GM21423 (cell line): ENCODE data around the gene KCNA5.

Source experiments
- ATAC-seq: cut with Tn5 transposase; IDR thresholded peaks from one replicate; pipeline ENCODE4 v1.9.1; 2021; ENCODE audit warnings: mild to moderate bottlenecking, moderate library complexity; ENCODE audit not compliant: unreplicated experiment

The KCNA5 gene

DNA sequence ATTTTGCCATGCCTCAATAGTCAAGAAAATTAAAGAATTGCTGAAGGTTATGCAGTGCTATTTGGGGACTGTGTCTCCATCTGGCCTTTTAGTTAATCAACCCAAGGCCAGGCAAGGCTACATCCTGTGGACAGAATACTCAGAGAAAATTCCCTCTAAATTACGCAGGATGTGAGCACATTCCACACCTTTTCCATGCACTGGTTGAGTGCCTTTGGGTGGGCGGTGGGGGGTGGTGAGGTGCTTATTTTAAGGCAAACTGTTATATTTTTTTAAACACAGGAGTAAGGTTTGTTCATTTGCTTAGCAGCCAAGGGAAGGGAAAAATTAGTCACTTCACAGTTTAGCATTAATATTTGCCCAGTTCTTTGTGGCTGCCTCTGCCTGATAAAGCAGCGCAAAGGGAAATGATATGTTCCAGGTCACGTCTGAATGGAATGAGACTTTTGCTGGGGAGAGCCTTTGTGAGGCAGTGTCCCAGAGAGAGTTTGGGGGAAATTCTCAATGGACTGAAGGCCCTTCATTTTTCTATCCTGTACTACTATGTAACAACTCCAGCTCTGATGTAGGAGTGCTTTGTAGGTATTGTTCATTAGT is 17.2 kb upstream of the KCNA5 start:
- ATAC-seq: no peak

DNA sequence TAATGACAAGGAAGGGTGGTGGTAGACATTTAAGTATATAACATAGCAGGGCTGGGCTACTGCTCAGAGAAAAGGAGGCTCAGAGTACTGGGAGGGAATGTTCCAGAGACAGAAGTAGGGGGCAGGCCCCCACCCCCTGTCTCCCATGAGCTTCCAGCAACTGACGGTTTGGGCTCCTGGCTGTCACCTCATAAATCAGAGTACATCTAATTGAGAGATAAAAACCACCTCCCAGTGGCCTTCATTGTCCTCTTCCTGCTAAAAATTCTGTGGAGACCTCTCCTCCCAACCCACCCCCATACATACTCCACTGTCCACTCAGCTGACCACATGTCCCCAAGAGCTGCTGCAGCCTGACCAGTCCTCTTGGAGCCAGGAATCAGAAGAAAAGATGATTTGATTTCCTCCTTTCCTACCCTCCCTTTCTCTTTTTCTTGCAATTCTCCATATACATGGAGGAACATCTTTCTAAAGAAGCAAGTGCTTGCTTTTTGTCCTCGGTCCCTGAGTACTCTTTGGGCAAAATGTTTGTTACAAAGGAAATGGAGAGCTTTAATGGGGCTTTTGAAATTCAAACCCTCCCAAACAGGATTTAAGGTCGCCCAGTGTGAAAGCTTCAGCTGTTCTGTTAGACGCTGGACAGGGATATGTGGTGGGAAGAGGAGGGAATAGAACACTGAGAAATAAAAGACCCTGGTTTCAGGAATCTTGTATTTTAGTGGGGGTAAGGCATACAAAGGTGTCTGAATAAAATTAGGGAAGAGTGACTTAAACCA is 16.4 kb upstream of the KCNA5 start:
- no peak for ATAC-seq

DNA sequence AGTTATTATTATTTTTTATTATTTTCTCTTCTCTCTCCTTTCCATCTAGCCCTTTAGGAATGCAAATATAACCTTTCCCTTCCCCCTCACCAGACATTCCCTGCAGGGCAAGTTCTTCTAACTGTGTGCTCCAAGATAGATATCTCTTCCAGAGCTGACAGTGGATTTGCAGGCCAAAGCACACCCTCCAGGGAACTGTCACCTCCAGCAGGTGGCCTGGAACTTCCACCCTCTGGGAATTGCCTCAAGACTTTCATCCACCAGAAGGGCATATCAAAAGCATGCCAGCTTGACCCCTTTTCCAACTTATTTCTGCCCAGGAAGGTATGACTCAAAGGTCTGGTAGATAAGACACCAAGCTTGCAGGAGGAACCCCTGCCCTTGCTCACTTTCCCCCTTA is 13.6 kb upstream of the KCNA5 start:
- ATAC-seq: no peak

DNA sequence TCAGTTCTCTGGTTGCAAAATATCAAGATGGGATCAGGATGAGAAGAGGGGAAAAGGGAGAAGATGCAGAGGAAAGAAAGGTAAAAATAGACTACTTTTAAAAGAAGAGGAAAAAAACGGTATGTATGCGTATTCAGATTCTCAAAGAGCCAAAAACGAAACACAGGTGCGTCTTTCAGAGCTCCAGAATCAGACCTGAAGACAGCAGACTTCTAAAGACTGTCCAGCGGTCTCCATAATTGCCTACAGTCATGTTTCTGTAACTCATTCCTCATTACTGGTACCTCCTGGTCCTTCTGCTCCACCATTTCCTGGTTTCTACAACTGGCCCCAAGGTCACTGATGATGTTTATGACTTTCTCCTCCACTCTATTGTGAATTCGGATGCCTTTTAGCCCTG is 12.4 kb upstream of the KCNA5 start:
- no peak for ATAC-seq

DNA sequence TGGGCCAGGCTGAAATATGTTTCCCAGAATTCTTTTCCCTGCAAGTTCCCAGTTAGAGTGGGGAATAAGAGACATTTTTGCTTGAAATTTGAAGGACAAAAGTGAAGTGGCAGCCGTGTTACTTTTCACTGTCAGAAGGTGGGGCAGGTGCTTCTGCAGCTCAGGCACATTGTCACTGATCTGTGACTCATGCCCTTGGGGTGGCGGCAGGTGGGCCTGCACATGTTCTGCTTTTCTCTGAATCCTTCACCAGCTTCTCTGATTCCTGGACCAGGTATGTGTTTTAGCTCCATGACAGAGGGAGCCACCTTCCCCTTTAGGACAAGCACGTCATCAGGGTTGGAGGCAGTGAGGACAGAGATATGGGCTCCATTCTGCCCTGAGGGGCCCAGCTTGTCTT is 11.7 kb upstream of the KCNA5 start:
- ATAC-seq: no peak

DNA sequence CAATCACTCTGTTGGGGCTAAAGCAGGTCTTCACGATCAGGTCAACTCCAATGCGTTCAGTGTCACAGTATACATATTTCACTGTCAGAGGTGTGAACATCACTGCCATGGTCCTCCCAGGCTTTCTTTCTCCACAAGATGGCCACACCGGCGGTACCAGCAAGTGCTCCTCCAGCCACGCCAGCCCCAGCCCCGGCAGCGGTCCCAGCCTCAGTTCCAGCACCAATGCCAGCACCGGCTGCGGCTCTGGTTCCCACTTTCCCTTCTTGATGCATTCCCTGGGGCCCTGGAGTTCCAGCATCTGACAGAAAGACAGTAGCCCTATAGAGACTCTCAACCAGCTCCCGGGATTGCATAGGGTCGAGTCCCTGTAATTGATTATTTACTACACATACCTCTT is 10.9 kb upstream of the KCNA5 start:
- ATAC-seq: no peak

DNA sequence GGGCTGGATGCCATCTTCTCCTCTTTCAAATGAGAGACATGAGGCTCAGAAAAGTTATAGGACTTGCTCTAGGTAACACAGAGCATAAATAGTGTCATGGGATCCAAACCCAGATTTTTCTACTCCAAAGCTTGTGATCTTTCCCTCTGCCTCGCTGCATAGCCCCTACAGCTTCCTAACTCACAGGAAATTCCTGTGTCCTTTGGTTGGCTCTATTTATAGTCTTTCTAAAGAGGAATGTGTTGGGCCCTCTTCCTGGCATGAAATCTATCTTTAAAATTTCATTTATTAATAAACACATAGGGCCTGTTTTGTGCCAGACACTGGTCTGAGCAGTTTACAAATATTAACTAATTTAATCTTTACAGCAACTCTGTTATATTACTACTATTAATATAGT is 9.8 kb upstream of the KCNA5 start:
- ATAC-seq: no peak

DNA sequence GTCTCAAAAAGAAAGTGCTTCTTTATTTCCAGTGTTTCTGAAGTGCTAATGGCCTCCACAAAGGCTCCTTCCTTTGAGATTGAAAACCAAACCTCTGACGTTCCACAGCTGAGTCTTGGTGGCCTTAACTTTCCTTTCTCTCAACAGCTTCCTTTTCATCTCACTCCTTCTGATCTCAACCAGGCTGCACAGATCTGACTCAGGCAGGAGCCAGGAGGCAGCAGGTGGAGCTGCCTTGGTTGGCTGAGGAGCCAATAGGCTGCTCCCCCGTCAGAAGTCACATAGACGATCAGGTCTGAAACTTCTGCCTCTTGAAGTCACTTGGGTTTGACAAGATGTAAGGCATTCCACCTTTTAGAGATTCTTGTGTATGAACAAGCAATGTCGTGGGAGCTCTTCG is 9.1 kb upstream of the KCNA5 start:
- no peak for ATAC-seq

DNA sequence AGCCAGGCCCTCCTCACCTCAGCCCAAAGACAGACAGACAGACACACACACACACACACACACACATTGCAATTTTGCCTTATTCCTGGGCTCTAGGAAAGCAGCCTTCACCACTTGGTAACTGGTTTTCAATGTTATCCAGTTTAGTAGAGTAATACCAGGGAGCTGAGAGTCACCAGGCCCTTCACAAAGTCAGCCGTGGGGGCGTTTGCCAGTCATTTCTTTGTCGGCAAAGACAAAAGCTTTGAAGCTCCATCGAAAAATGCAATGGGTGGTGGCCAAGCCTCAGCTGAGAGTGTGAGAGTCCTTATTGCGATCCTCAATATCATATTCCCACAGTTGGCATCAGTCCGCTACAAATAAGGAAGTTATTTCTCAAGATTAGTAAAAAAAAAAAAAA is 8.1 kb upstream of the KCNA5 start:
- no peak for ATAC-seq

DNA sequence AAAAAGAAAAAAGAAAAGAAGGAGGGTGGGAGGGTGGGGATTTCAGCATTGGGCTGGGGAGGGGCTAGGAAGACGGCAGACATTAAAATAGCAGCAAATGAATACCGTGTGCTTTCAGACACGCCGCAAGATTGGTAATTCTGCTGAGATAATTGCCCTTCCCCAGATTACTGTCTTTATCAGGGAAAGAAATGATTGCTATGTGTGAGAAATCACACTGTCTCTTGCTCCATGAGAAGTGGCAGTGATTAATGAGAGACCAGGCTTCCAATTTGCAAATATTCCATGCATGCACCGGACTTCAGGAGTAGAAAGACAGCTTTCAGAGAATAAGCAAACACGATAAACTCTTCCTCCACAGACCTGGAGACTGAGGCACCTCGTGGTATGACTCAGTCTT is 7.6 kb upstream of the KCNA5 start:
- no peak for ATAC-seq

DNA sequence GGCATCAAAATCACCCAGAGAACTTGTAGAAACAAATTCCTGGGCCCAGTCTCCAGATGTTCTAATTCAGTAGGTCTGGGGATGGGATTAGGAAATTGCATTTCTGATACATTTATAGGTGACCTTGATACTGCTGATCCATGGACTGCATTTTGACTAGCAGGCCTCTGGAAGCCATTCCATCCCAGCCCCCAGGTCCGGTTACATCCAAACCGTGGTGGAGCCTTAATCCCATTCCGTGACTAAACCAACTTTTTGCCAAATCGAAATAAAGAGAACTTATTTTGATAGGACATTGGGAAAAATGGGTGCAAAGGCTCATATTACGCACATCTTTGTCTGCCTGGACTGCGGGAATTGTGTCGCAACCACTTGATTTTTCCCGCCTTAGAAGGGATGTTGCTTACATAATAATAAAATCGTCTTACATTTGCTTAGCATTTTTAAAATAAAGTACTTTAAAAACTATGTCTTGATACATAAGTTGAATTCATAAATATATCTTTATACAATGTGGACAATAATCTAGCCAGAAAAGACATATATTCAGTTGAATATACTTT is 5.8 kb upstream of the KCNA5 start:
- ATAC-seq: no peak

DNA sequence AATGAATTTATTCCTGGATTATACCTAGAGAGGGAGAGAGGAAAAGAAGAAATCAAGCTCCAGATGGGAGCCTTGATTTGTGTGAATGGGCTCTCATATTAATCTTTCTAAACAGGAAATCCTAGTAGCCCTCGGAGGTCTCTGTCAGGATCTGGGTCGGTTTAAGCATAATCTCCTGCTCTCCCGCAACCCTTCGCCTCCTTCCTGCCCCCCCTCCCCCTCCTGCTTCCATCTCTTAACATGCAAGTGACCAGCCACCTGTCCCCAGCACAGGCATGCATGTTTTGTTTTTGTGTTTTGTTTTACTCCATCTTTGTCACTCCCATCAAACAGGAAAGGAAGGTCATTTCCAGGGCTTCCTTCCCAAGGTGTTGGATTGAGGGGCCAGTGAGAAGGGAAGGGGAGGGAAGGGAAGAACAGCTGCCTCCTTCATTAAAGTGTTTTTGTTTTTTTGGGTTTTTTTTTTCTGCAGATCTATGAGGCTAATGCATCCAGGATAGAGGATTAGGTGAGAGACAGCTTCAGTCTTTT is 4.8 kb upstream of the KCNA5 start:
- ATAC-seq: no peak

DNA sequence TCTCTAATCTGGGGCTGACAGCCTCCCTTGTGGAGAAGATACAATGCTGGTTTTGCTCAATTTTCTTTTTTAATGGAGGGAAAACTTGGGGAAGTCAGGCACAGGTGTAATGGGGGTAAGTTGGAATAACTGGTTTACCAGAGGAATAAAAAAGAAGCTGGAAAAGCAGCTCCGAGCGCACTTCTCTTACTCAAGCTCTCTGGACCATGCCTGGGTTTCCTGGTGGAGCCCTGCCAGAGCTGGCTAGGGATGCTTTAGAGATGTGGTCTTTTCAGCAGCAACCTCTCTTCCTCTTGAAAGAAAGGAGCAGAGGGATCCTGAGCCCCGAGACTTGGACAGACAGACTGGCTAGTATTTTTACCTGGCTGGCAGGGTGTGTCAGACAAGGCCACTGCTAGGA is 3.9 kb upstream of the KCNA5 start:
- no peak for ATAC-seq

DNA sequence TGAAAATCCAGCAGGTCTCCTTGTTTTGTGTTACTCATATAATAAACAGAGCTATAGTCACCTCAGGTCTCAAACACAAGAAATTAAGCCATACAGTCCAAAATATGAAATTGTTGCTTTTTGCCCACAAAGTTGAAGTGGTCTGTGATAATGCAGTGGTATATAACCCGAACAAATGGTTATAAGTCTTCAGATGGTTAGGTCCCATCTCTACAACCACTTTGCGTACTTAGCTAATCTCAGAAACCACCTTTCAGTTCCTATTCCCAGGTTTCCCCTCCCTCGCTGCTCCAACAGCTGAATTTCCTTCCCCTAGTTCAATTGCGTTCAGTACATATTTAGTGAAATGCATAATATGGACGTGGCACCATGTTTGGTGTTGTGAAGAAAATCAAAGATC is 3.3 kb upstream of the KCNA5 start:
- ATAC-seq: no peak

DNA sequence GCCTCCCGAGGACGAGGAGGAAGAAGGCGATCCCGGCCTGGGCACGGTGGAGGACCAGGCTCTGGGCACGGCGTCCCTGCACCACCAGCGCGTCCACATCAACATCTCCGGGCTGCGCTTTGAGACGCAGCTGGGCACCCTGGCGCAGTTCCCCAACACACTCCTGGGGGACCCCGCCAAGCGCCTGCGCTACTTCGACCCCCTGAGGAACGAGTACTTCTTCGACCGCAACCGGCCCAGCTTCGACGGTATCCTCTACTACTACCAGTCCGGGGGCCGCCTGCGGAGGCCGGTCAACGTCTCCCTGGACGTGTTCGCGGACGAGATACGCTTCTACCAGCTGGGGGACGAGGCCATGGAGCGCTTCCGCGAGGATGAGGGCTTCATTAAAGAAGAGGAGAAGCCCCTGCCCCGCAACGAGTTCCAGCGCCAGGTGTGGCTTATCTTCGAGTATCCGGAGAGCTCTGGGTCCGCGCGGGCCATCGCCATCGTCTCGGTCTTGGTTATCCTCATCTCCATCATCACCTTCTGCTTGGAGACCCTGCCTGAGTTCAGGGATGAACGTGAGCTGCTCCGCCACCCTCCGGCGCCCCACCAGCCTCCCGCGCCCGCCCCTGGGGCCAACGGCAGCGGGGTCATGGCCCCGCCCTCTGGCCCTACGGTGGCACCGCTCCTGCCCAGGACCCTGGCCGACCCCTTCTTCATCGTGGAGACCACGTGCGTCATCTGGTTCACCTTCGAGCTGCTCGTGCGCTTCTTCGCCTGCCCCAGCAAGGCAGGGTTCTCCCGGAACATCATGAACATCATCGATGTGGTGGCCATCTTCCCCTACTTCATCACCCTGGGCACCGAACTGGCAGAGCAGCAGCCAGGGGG is 979 bp downstream of the KCNA5 start:
- no peak for ATAC-seq

DNA sequence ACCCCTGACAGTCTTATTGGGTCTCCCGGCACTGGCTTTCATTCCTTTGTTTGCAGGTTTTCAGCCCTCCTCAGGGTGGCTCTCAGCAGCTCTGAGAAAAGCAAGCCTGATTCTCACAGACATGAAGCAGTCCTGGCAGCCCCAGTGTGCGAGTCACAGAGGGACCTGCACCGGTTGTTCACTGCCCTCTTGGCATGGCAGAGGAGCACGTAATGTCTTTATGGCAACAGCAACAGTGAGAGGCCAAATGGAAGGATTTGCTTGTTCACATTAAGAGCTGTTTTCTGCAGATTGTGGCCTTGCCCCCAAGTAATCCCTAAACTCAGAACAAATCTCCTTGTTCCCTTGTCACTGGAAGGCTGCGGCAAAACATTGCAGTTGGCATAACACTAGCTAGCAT is 3.4 kb downstream of the KCNA5 start:
- ATAC-seq: no peak

DNA sequence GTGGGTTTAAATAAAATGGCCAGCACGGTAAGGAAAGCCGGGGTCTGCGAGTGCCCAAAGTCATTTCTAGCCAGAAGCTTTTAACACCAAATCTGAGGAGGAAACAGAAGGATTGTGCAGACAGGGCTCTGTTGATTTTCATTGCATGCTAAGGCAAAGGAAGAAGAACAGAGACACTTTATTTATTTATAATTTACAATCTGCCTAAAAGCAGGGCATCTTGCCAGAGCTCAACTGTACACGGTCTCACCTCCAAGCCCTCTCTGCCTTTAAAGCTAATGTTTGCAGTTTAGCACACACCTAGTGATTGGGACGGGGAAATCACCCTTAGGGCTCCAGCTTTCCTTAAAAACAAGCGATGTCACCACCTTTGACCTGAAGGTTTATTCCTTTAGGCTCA is 4.0 kb downstream of the KCNA5 start:
- no peak for ATAC-seq

DNA sequence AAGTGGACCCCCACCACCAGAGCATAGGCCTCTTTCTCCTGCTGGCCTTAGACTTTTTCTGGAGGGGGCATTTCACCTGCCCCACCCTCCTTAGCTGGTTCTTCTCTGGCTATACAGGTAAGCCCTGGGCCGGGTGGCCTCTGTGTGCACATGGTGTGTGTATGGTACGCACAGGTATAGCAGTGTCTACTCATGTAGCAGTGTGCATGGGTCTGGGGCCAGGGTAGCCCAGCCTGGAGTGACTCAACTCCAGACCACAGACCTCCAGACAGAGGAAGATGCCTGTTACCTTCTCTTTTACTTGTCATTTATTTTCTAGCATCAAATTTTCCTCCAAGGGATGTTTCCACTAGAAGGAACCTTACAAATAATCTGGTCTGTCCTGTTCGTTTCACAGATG is 6.9 kb downstream of the KCNA5 start:
- ATAC-seq: no peak

DNA sequence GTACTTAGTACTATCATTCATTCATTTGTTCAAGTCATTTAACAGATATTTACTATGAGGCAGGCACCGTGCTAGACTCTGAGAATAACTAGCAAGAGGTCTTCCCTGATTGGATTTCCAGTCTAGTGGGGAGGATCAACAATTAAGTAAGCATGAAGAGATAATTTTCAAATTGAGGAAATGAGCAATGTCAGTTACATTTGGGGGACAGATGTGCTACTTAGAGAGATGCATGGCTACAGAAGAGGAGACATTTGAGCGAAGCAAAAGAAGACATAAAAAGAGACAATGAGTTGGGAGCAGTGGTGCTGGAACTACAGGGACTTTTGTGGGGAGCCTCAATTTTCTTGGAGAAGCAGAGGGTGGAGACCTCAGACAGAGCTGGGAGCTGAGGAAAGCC is 7.7 kb downstream of the KCNA5 start:
- ATAC-seq: no peak

DNA sequence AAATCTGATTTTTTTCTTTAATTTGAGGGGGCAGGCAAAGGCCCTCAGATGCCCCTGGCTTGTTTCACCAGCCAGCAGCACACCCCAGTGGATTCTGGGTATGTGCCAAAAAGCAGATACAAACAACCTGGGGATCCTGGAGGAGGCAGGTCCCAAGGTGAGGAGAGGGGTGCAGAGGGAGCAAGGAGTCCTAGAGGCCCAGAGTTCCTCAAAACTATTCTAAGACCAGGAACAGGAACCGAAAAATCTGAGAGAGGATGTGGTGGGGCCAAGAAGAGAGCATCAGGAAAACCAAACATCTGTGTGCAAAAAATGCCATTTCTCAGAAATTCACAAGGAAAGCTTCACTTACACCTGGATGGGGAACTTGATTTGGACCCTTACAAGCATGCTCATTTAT is 8.2 kb downstream of the KCNA5 start:
- ATAC-seq: no peak

DNA sequence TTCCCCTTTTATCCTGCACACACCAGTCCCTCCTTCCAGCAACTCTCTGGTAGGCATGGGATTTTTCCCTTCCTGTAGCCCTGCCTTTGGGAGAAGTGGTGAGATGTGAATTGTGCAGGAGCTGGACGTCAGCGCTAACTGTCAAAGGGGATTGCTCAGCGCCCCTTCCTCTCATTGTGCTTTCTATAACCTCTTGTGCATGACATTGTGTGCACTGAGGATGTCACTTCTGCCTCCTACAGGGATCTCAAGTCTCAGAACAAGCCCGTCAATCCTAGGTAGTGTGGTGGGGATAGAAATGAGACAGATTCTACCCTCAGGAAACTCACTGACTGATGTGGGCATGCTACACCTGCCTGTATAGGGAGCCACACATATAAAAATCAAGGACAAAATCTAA is 8.7 kb downstream of the KCNA5 start:
- ATAC-seq: no peak
